Measurements from ENCODE around the gene GATC. TPM values are rescaled to one million over a fixed set of nuclear protein-coding genes. Genes with fewer than 3 reads are reported as not detected.

GATC gene
- total and polyA plus RNA-seq, 10 of the 15 experiments (the other 5 are each of a cell fraction or from before 2014, with no cell fraction given): 5.1 to 40.3 (median 22.9) TPM

GRCh38 chr12:120469450-120470149 is 23.4 kb downstream of the GATC start, which contains the start of gene SRSF9 (continued):
- TF ChIP-seq ZNF217 (IDR thresholded peaks at IDR 0.05) (0 out of 2 replicates have a peak, but pooled peaks have one; percentile 52), JUND (IDR thresholded peaks at IDR 0.05; ENCODE audit: low read depth, low read length) (no peak), HCFC1 (IDR thresholded peaks at IDR 0.05; ENCODE audit: low read length) (0 out of 2 replicates have a peak, but pooled peaks have one; percentile 43), ATF3 (IDR thresholded peaks at IDR 0.05; ENCODE audit: borderline replicate concordance, extremely low read depth, low read depth, low read length) (no peak), BHLHE40 (IDR thresholded peaks at IDR 0.05; ENCODE audit: borderline replicate concordance in 1 of 2, low read depth in 2 of 2, low read length in 1 of 2) (peak; percentile 58 to 92; a peak in 3 of 4 replicates), MEF2A (IDR thresholded peaks at IDR 0.05; ENCODE audit: insufficient read depth, low read depth, low read length) (0 out of 2 replicates have a peak, but pooled peaks have one; percentile 18), NRF1 (conservative IDR thresholded peaks at IDR 0.05; ENCODE audit: low read depth, low read length) (peak; percentile 76), GATAD2B (conservative IDR thresholded peaks at IDR 0.05; ENCODE audit: low read depth) (peak; percentile 90; the same call in 1 of the 2 replicates), MXI1 (IDR thresholded peaks at IDR 0.05; ENCODE audit: low read depth, low read length) (peak; percentile 99), CTCF (IDR thresholded peaks at IDR 0.05 in 2 of 3, conservative IDR thresholded peaks at IDR 0.05 in 1 of 3; ENCODE audit: control insufficient read depth in 2 of 3, extremely low read depth in 1 of 3, insufficient read depth in 1 of 3, low read depth in 3 of 3, low read length in 3 of 3) (peak; percentile 92 to 99 (median 96)), EGR1 (IDR thresholded peaks at IDR 0.05; ENCODE audit: borderline replicate concordance in 1 of 2, low read depth in 2 of 2, low read length in 2 of 2) (0 out of 3 replicates have a peak, but pooled peaks of 1 of the 2 experiments have one; percentile 33), ZBTB33 (IDR thresholded peaks at IDR 0.05) (peak; percentile 8; the same call in 1 of the 2 replicates), DPF2 (IDR thresholded peaks at IDR 0.05) (peak; percentile 89), BACH1 (IDR thresholded peaks at IDR 0.05; ENCODE audit: borderline replicate concordance) (peak; percentile 88), TCF3 (IDR thresholded peaks at IDR 0.05; ENCODE audit: borderline replicate concordance, insufficient read depth, low read depth, low read length) (0 out of 2 replicates have a peak, but pooled peaks have one; percentile 14), BCLAF1 (IDR thresholded peaks at IDR 0.05) (peak; percentile 74; the same call in 1 of the 2 replicates), NR2C1 (IDR thresholded peaks at IDR 0.05) (peak; percentile 51), ZNF622 (IDR thresholded peaks at IDR 0.05) (no peak), KLF5 (IDR thresholded peaks at IDR 0.05; ENCODE audit: partially characterized antibody) (peak; percentile 83)

Measured in GM12878 (cell line).